Measurements from ENCODE around the gene ZSCAN18. TPM values are rescaled to one million over a fixed set of nuclear protein-coding genes. Genes with fewer than 3 reads are reported as not detected.

Gene ZSCAN18
- total and polyA plus RNA-seq, 2 donors (not counting 3 experiments of a cell fraction or from before 2014, with no cell fraction given), result 15.8 to 17.3 TPM

GRCh38 chr19:58045411-58046050, 52.5 kb downstream of the ZSCAN18 start:
- CTCF ChIA-PET, result no interaction called here
- intact Hi-C loops (cut with micrococcal nuclease), result no loop called here
- TF ChIP-seq POLR2AphosphoS5 (IDR thresholded peaks at IDR 0.05; ENCODE audit: insufficient read depth, low read depth, low read length) (no peak), JUN (IDR thresholded peaks at IDR 0.05; ENCODE audit: borderline replicate concordance, insufficient read depth, insufficient read length, low read depth) (no peak), GATA2 (IDR thresholded peaks at IDR 0.05; ENCODE audit: insufficient read depth, insufficient read length, low read depth, low read length) (no peak), CTCF (IDR thresholded peaks at IDR 0.05; ENCODE audit: extremely low read depth in 1 of 2, insufficient read depth in 1 of 2, low read depth in 1 of 2, low read length in 2 of 2) (no peak), MAX (IDR thresholded peaks at IDR 0.05; ENCODE audit: insufficient read depth, insufficient read length) (no peak), EZH2 (IDR thresholded peaks at IDR 0.05; ENCODE audit: borderline replicate concordance, low read depth, low read length, severe bottlenecking) (no peak), MYC (IDR thresholded peaks at IDR 0.05; ENCODE audit: low read depth, low read length) (no peak), FOS (IDR thresholded peaks at IDR 0.05; ENCODE audit: borderline replicate concordance, insufficient read depth, low read length) (no peak), POLR2A (IDR thresholded peaks at IDR 0.05; ENCODE audit: low read depth, low read length) (no peak)

More at GRCh38 chr19:58045411-58046050, 52.5 kb downstream of the ZSCAN18 start:
- H4K20me1 ChIP-seq (replicated peaks; ENCODE audit: control insufficient read depth, extremely low read depth, insufficient read depth, low read length), result no peaks in the 10 kb centered on the region
- H3K27me3 ChIP-seq (ENCODE audit: control insufficient read depth in 2 of 2, insufficient read depth in 2 of 2, low read length in 2 of 2), result no peaks in the 10 kb centered on the region
- H3K9me1 ChIP-seq (replicated peaks; ENCODE audit: control insufficient read depth, extremely low read depth, insufficient read depth, low read length), result no peaks in the 10 kb centered on the region
- POLR2A ChIA-PET, result no interaction called here
- BruUV-seq (replicated peaks), result no TSS peak
- peaks cover 7% of the 10 kb centered on the region for H3K9me3 ChIP-seq (replicated peaks; ENCODE audit: control insufficient read depth, insufficient read depth, low read length)
- DNase-seq (ENCODE audit: low read depth, low spot score) (no peak), FAIRE-seq (no peak)
- H2AFZ ChIP-seq (ENCODE audit: low read depth, low read length), result no peak overlapping the region
- no peaks in the 10 kb centered on the region for H3K36me3 ChIP-seq (ENCODE audit: control insufficient read depth in 2 of 2, extremely low read depth in 1 of 2, insufficient read depth in 2 of 2, low read length in 2 of 2)
- H3K4me3 ChIP-seq (replicated peaks in 1 of 3; ENCODE audit: insufficient read depth in 1 of 3, low read depth in 1 of 3, low read length in 3 of 3), result no peak overlapping the region
- H3K79me2 ChIP-seq (ENCODE audit: control insufficient read depth, insufficient read depth, low read length), result no peaks in the 10 kb centered on the region
- no peaks in the 10 kb centered on the region for H3K4me1 ChIP-seq (ENCODE audit: control insufficient read depth, extremely low read depth, insufficient read depth, low read length)
- H3K27ac ChIP-seq (ENCODE audit: insufficient read depth, low read depth, low read length), result no peak overlapping the region
- dilution Hi-C loops (cut with MboI; ENCODE audit: extremely low pct_ligation_motif_present, low sequenced_read_pairs), result no loop called here
- H3K9ac ChIP-seq (replicated peaks; ENCODE audit: extremely low read depth, insufficient read depth, low read length), result no peak overlapping the region
- H3K4me2 ChIP-seq (ENCODE audit: insufficient read depth, low read length), result no peak overlapping the region
